Transverse colon (tissue), 4 donors: ENCODE data around the gene ACTR3C.

Experiments
- POLR2A ChIP-seq: fragments of 450-650 bp; IDR thresholded peaks from one replicate; pipeline ENCODE4 v1.6.1; 2016; ENCODE audit warnings: antibody characterized with exemption, mild to moderate bottlenecking, moderate library complexity
- POLR2AphosphoS5 ChIP-seq, 3 donors: sonication (generic); formaldehyde crosslinking; IDR thresholded peaks; one replicate each; pipeline ENCODE4 v1.6.1; 2016; ENCODE audit warnings: antibody characterized with exemption in 3 of 3
- TF ChIP-seq, protein P1 (sequence below), 5 experiments: fragments of 200-600 bp in 3 of 5; fragments of 450-650 bp in 2 of 5; sonication (generic) in 3 of 5; IDR thresholded peaks; 1 replicate in 2 of 5; 2 replicates in 3 of 5; pipeline ENCODE4 v1.5.1; 2016 to 2017; ENCODE audit warnings: antibody characterized with exemption in 5 of 5, inconsistent platforms in 3 of 5, mild to moderate bottlenecking in 2 of 5, moderate library complexity in 1 of 5

- TF ChIP-seq, protein P1, sequence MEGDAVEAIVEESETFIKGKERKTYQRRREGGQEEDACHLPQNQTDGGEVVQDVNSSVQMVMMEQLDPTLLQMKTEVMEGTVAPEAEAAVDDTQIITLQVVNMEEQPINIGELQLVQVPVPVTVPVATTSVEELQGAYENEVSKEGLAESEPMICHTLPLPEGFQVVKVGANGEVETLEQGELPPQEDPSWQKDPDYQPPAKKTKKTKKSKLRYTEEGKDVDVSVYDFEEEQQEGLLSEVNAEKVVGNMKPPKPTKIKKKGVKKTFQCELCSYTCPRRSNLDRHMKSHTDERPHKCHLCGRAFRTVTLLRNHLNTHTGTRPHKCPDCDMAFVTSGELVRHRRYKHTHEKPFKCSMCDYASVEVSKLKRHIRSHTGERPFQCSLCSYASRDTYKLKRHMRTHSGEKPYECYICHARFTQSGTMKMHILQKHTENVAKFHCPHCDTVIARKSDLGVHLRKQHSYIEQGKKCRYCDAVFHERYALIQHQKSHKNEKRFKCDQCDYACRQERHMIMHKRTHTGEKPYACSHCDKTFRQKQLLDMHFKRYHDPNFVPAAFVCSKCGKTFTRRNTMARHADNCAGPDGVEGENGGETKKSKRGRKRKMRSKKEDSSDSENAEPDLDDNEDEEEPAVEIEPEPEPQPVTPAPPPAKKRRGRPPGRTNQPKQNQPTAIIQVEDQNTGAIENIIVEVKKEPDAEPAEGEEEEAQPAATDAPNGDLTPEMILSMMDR (IDR thresholded peaks at IDR 0.05), result no peak
- TF ChIP-seq POLR2A, result no peak
- no peak for TF ChIP-seq POLR2AphosphoS5 (IDR thresholded peaks at IDR 0.05)
Observed at GRCh38 chr7:150308575-150308974, 14.8 kb downstream of the ACTR3C start.
